HepG2 (cell line): ENCODE measurements around the gene PAQR3. TPM values are rescaled to one million over a fixed set of nuclear protein-coding genes. Genes with fewer than 3 reads are reported as not detected.

Source experiments
- ATAC-seq: fragments of 200-7000 bp; cut with Tn5 transposase; 3 replicates; pipeline ENCODE4 v1.9.1; 2020; ENCODE audit warnings: mild to moderate bottlenecking, moderate library complexity
- BruUV-seq: library from RNA; stranded (reverse); fragments of 400-500 nt; replicated peaks from 2 replicates; lab custom pipeline; 2021; lab: Mats Ljungman, UMichigan
- CTCF ChIA-PET: fragments of 300-600 bp; formaldehyde crosslinking; extraction: SDS; loops from one replicate; lab custom pipeline; 2021; ENCODE audit warnings: low total read pairs, inconsistent platforms, low intra/inter-chr PET ratio; lab: Yijun Ruan, JAX
- POLR2A ChIA-PET: fragments of 350-600 bp; sonication (Branson Sonifier 250); formaldehyde crosslinking; loops from one replicate; lab custom pipeline; 2020; ENCODE audit warnings: antibody characterized with exemption, inconsistent platforms; lab: Yijun Ruan, JAX
- DNase-seq: peaks from one replicate; pipeline ENCODE4 v3.0.0-alpha.2; 2015; ENCODE audit warnings: low spot score
- FAIRE-seq: peaks from 3 replicates; lab custom pipeline; 2011; peaks lifted over from hg19 to GRCh38; lab: Jason Lieb, UNC
- H2AFZ ChIP-seq: one replicate; pipeline ENCODE4 v1.6.1; 2011; ENCODE audit warnings: low read length, inconsistent platforms
- H3K27ac ChIP-seq: fragments of 300-600 bp; 3 replicates; pipeline ENCODE4 v1.8.0; 2011; ENCODE audit warnings: mixed run types, mild to moderate bottlenecking, mixed read lengths, low read length, inconsistent platforms; ENCODE audit not compliant: insufficient read depth; ENCODE audit errors: extremely low read length
- H3K27me3 ChIP-seq, 2 experiments: fragments of 200-600 bp in 1 of 2; 2 replicates in 1 of 2; 3 replicates in 1 of 2; pipeline versions ENCODE4 v1.6.0 to v1.8.0; 2011; ENCODE audit warnings: low read length in 2 of 2, mild to moderate bottlenecking in 2 of 2, moderate library complexity in 2 of 2, inconsistent platforms in 1 of 2; ENCODE audit not compliant: insufficient read depth in 2 of 2, control insufficient read depth in 1 of 2
- H3K36me3 ChIP-seq, 2 experiments: fragments of 200-600 bp in 1 of 2; replicated peaks in 1 of 2; 2 replicates in 1 of 2; 3 replicates in 1 of 2; pipeline versions ENCODE4 v1.5.1 to v1.8.0; 2011; ENCODE audit warnings: low read length in 2 of 2, inconsistent platforms in 1 of 2; ENCODE audit not compliant: insufficient read depth in 2 of 2, control insufficient read depth in 1 of 2
- H3K4me1 ChIP-seq: 2 replicates; pipeline ENCODE4 v1.5.1; 2012; ENCODE audit warnings: low read length, inconsistent platforms; ENCODE audit not compliant: insufficient read depth
- H3K4me2 ChIP-seq: 2 replicates; pipeline ENCODE4 v1.6.0; 2011; ENCODE audit warnings: low read depth, low read length, inconsistent platforms
- H3K4me3 ChIP-seq, 3 experiments: fragments of 200-600 bp in 1 of 3; sonication (generic), shearing (Covaris generic) in 1 of 3; replicated peaks in 1 of 3; 2 replicates each; pipeline ENCODE4 v1.5.1; 2011 to 2016; ENCODE audit warnings: low read length in 3 of 3, inconsistent platforms in 2 of 3, low read depth in 2 of 3, mild to moderate bottlenecking in 2 of 3, control low read depth in 1 of 3, mixed read lengths in 1 of 3; ENCODE audit not compliant: insufficient read depth in 1 of 3
- H3K79me2 ChIP-seq: one replicate; pipeline ENCODE4 v1.6.1; 2011; ENCODE audit warnings: low read length, inconsistent platforms; ENCODE audit not compliant: insufficient read depth
- H3K9ac ChIP-seq: 2 replicates; pipeline ENCODE4 v1.6.0; 2011; ENCODE audit warnings: mild to moderate bottlenecking, low read depth, low read length, inconsistent platforms; ENCODE audit not compliant: insufficient read depth
- H3K9me3 ChIP-seq: 2 replicates; pipeline ENCODE4 v1.5.1; 2012; ENCODE audit warnings: mild to moderate bottlenecking, low read length
- H4K20me1 ChIP-seq: 2 replicates; pipeline ENCODE4 v1.6.0; 2011; ENCODE audit warnings: inconsistent platforms, mild to moderate bottlenecking, low read length, moderate library complexity; ENCODE audit not compliant: insufficient read depth
- CCAR2 ChIP-seq: fragments of 200-400 bp; formaldehyde crosslinking; optimal IDR thresholded peaks from 2 replicates; pipeline ENCODE3; 2018; ENCODE audit warnings: low read depth, mild to moderate bottlenecking, low read length, moderate library complexity
- CENPX ChIP-seq: sonication (generic); formaldehyde crosslinking; IDR thresholded peaks from 2 replicates; pipeline ENCODE4 v1.9.0; 2021; ENCODE audit warnings: mild to moderate bottlenecking, missing genetic modification reagents, moderate library complexity
- ELF4 ChIP-seq: sonication (generic); formaldehyde crosslinking; IDR thresholded peaks from 2 replicates; pipeline ENCODE4 v1.5.0; 2020; ENCODE audit warnings: missing genetic modification reagents, mild to moderate bottlenecking, moderate library complexity, borderline replicate concordance
- MXD4 ChIP-seq: IDR thresholded peaks from 2 replicates; pipeline ENCODE4 v1.6.1; 2016; ENCODE audit warnings: mild to moderate bottlenecking, missing biosample characterization, missing genetic modification reagents
- NCOA2 ChIP-seq: sonication (generic); formaldehyde crosslinking; IDR thresholded peaks from 2 replicates; pipeline ENCODE4 v1.8.0; 2022; ENCODE audit warnings: inconsistent platforms
- NR2F6 ChIP-seq, 2 experiments: IDR thresholded peaks; 2 replicates each; pipeline ENCODE4 v1.6.1; 2016; ENCODE audit warnings: antibody characterized with exemption in 1 of 2, mild to moderate bottlenecking in 1 of 2
- SETDB1 ChIP-seq: sonication (generic); formaldehyde crosslinking; IDR thresholded peaks from 2 replicates; pipeline ENCODE4 v1.5.1; 2020; ENCODE audit warnings: missing genetic modification reagents, mild to moderate bottlenecking, borderline replicate concordance
- ZNF556 ChIP-seq: sonication (generic); formaldehyde crosslinking; IDR thresholded peaks from 2 replicates; pipeline ENCODE4 v1.4.0; 2020; ENCODE audit warnings: mild to moderate bottlenecking, missing genetic modification reagents, borderline replicate concordance
- ZNF574 ChIP-seq: sonication (generic); formaldehyde crosslinking; IDR thresholded peaks from 2 replicates; pipeline ENCODE4 v1.4.0; 2020; ENCODE audit warnings: missing genetic modification reagents
- ZNF7 ChIP-seq: IDR thresholded peaks from 2 replicates; pipeline ENCODE4 v1.6.1; 2016; ENCODE audit warnings: missing biosample characterization, missing genetic modification reagents
- WGBS: methylation state at CpG from one replicate; pipeline ENCODE4 v1.1.6; 2017; ENCODE audit warnings: low lambda C conversion rate; 5-methylcytosine and 5-hydroxymethylcytosine counted together
- in situ Hi-C: cut with HindIII; loops from 2 replicates; pipeline ENCODE4 v1.10.0; 2017; ENCODE audit warnings: low pct_unique_long_range_greater_than_20kb; ENCODE audit not compliant: extremely low pct_ligation_motif_present
- intact Hi-C: fragments of 100-400 bp; cut with micrococcal nuclease; formaldehyde crosslinking; loops from one replicate; pipeline ENCODE4 v1.10.0; 2022; ENCODE audit not compliant: unreplicated experiment
- polyA plus RNA-seq, 8 experiments: library from polyadenylated mRNA; depleted of rRNA in 3 of 8; stranded (reverse) in 7 of 8; unstranded in 1 of 8; fragments of >200 nt; fragmentation: Illumina TruSeq in 4 of 8; extraction: Trizol in 4 of 8; gene quantifications; 2 replicates each; pipeline versions ENCODE4 v1.2.1 to v1.2.3, GENCODE V29; 2011 to 2016; ENCODE audit warnings: low read depth in 4 of 8, missing spikeins in 1 of 8, mixed read lengths in 1 of 8; ENCODE audit not compliant: insufficient read depth in 1 of 8
- total RNA-seq, 5 experiments: library from RNA; depleted of rRNA; stranded (reverse); fragments of >200 nt; fragmentation: Illumina TruSeq; extraction: Trizol; gene quantifications; 2 replicates each; pipeline ENCODE4 v1.2.3, GENCODE V29; 2016; ENCODE audit warnings: low read depth in 1 of 5

The PAQR3 gene
- total and polyA plus RNA-seq, 2 of the 13 experiments (the other 11 are each of a cell fraction or from before 2014, with no cell fraction given): 9.9 to 13.6 TPM

GRCh38 chr4:78863991-78864390, 75.2 kb downstream of the PAQR3 start (continued):
- TF ChIP-seq CCAR2: no peak
- no peak for TF ChIP-seq ELF4
- TF ChIP-seq NR2F6 (IDR thresholded peaks at IDR 0.05): no peak
- no peak for TF ChIP-seq NR2F6 (CRISPR knock-in tag; IDR thresholded peaks at IDR 0.05)

GRCh38 chr4:78863254-78863869, 75.9 kb downstream of the PAQR3 start:
- Histone ChIP-seq H3K27me3 (no peaks in the 10 kb centered on the region), H2AFZ (no peak overlapping the region), H3K4me3 (no peak overlapping the region), H3K79me2 (no peaks in the 10 kb centered on the region), H3K27ac (peak overlapping the region; percentile 28), H3K4me1 (peaks cover 27% of the 10 kb centered on the region), H3K36me3 (peaks cover 1 to 14% of the 10 kb centered on the region in 2 experiments; a peak in 1 of 5 replicates), H4K20me1 (no peaks in the 10 kb centered on the region), H3K9me3 (peaks cover 15% of the 10 kb centered on the region), H3K9ac (no peak overlapping the region), H3K4me2 (no peak overlapping the region)
- DNase-seq (no peak), FAIRE-seq (no peak), ATAC-seq (no peak)
- TF ChIP-seq MXD4 (no peak), SETDB1 (CRISPR knock-in tag) (no peak), CENPX (CRISPR knock-in tag) (no peak), ZNF574 (CRISPR knock-in tag) (no peak), ZNF7 (CRISPR knock-in tag) (no peak), ZNF556 (no peak), NCOA2 (no peak)
- WGBS: 86% methylated on average over 5 of the region's 5 CpGs
- intact Hi-C loops: loop anchor here (10.0 kb wide), 1 partner anchor 909 kb away; no protein-coding TSS in a partner anchor
- POLR2A ChIA-PET: interaction anchor here (2.4 kb wide), 1 partner anchor 87 kb away, joined by 13 read pairs; the partner anchor contains the start of gene BMP2K
- CTCF ChIA-PET: interaction anchor here (1.8 to 2.5 kb wide), 2 partner anchors 219 to 251 kb away, joined by 14 to 15 read pairs; no protein-coding TSS in a partner anchor
- in situ Hi-C loops: loop anchor here (5.0 to 25.0 kb wide), 2 partner anchors 251 to 901 kb away; no protein-coding TSS in a partner anchor
- no TSS peak for BruUV-seq
